ENCODE results near the gene SNCG. TPM values are rescaled to one million over a fixed set of nuclear protein-coding genes. Genes with fewer than 3 reads are reported as not detected.
"Not testable (repeated sequence)": the region's sequence is repeated elsewhere in the genome, so short reads cannot be mapped to it uniquely, and the experiment has no call there.

The SNCG gene
- total and polyA plus RNA-seq, 8 donors, result 3.8 to 59.6 (median 7.6) TPM; not detected in 1

- DNase-seq, result no peak
- WGBS, 5 donors, result 68 to 92% (median 79%) methylated on average over 4 of the region's 4 CpGs
- peaks cover 8 to 37% (median 20%) of the 10 kb centered on the region in 4 donors for H3K4me1 ChIP-seq
- H3K4me3 ChIP-seq, result no peak overlapping the region
- intact Hi-C loops (cut with DNase I; ENCODE audit: low total_unique reads), result no loop called here
- H3K27ac ChIP-seq, result peak overlapping the region in 3 of 5 donors; percentile 6 to 62 (median 47)
- no peaks in the 10 kb centered on the region for H3K36me3 ChIP-seq
- no peaks in the 10 kb centered on the region for H3K9me3 ChIP-seq
- no peaks in the 10 kb centered on the region for H3K27me3 ChIP-seq
- no peak for TF ChIP-seq EP300 (IDR thresholded peaks at IDR 0.05)
- TF ChIP-seq POLR2AphosphoS5 (IDR thresholded peaks at IDR 0.05), result no peak
These were observed 21.0 kb downstream of the SNCG start for GRCh38 chr10:86979296-86979818.

GRCh38 chr10:86979977-86980448, 21.6 kb downstream of the SNCG start:
- H3K36me3 ChIP-seq, result no peaks in the 10 kb centered on the region
- DNase-seq, result peak in 1 of 2 donors; percentile 55
- H3K27me3 ChIP-seq, result no peaks in the 10 kb centered on the region
- no peaks in the 10 kb centered on the region for H3K9me3 ChIP-seq
- WGBS, 5 donors, result 9 to 16% (median 11%) methylated on average over 3 of the region's 3 CpGs
- TF ChIP-seq CTCF (IDR thresholded peaks at IDR 0.05) (no peak), POLR2AphosphoS5 (IDR thresholded peaks at IDR 0.05) (peak in 1 of 3 donors; percentile 3)
- H3K27ac ChIP-seq, result peak overlapping the region in 4 of 5 donors; percentile 29 to 62 (median 52)
- intact Hi-C loops (cut with DNase I; ENCODE audit: low total_unique reads), result no loop called here
- no peak overlapping the region for H3K4me3 ChIP-seq
- peaks cover 8 to 30% (median 18%) of the 10 kb centered on the region in 4 donors for H3K4me1 ChIP-seq

- H3K27me3 ChIP-seq; intact Hi-C loops (cut with DNase I; ENCODE audit: low total_unique reads); H3K9me3 ChIP-seq; H3K4me3 ChIP-seq; DNase-seq; H3K36me3 ChIP-seq: not testable (repeated sequence)
- Histone ChIP-seq H3K4me1 (peaks cover 8 to 27% (median 18%) of the 10 kb centered on the region in 4 donors), H3K27ac (peak overlapping the region in 2 of 5 donors; percentile 58 to 62)
- 73 to 87% (median 79%) methylated on average over 6 of the region's 6 CpGs for WGBS, 5 donors
These were observed 22.6 kb downstream of the SNCG start for GRCh38 chr10:86981020-86981419.

GRCh38 chr10:86981716-86982115, 23.3 kb downstream of the SNCG start:
- TF ChIP-seq POLR2AphosphoS5 (IDR thresholded peaks at IDR 0.05) (no peak), CTCF (IDR thresholded peaks at IDR 0.05) (no peak), EP300 (IDR thresholded peaks at IDR 0.05) (no peak), POLR2A (IDR thresholded peaks at IDR 0.05) (no peak)
- Histone ChIP-seq H3K4me3 (no peak overlapping the region), H3K27me3 (no peaks in the 10 kb centered on the region), H3K4me1 (peaks cover 8 to 27% (median 18%) of the 10 kb centered on the region in 4 donors), H3K9me3 (no peaks in the 10 kb centered on the region), H3K27ac (no peak overlapping the region), H3K36me3 (no peaks in the 10 kb centered on the region)
- intact Hi-C loops (cut with DNase I; ENCODE audit: low total_unique reads), result no loop called here
- DNase-seq, result no peak
- 90 to 96% (median 92%) methylated on average over 5 of the region's 5 CpGs for WGBS, 5 donors

- H3K27ac ChIP-seq; intact Hi-C loops (cut with DNase I; ENCODE audit: low total_unique reads); H3K9me3 ChIP-seq; H3K36me3 ChIP-seq; DNase-seq; H3K27me3 ChIP-seq; H3K4me3 ChIP-seq: not testable (repeated sequence)
- WGBS, 5 donors, result 88 to 98% (median 94%) methylated on average over 4 of the region's 4 CpGs
- peaks cover 8 to 15% (median 12%) of the 10 kb centered on the region in 4 donors for H3K4me1 ChIP-seq
These were observed 26.1 kb downstream of the SNCG start for GRCh38 chr10:86984498-86984897.

- no peaks in the 10 kb centered on the region for H3K27me3 ChIP-seq
- TF ChIP-seq CTCF (IDR thresholded peaks at IDR 0.05) (no peak), POLR2AphosphoS5 (IDR thresholded peaks at IDR 0.05) (no peak), EP300 (IDR thresholded peaks at IDR 0.05) (no peak), POLR2A (IDR thresholded peaks at IDR 0.05) (no peak)
- WGBS, 5 donors, result 56 to 81% (median 68%) methylated on average over 1 of the region's 1 CpG
- H3K9me3 ChIP-seq, result no peaks in the 10 kb centered on the region
- no peak overlapping the region for H3K27ac ChIP-seq
- intact Hi-C loops (cut with DNase I; ENCODE audit: low total_unique reads), result no loop called here
- peaks cover 0 to 11% (median 8%) of the 10 kb centered on the region in 4 donors for H3K36me3 ChIP-seq
- H3K4me1 ChIP-seq, result no peaks in the 10 kb centered on the region
- no peak for DNase-seq
- H3K4me3 ChIP-seq, result no peak overlapping the region
These were observed 30.1 kb downstream of the SNCG start for GRCh38 chr10:86988520-86988919.

GRCh38 chr10:86991362-86991761, 33.0 kb downstream of the SNCG start:
- H3K36me3 ChIP-seq, result peaks cover 0 to 19% (median 11%) of the 10 kb centered on the region in 4 donors
- H3K4me1 ChIP-seq; H3K27me3 ChIP-seq; H3K4me3 ChIP-seq; intact Hi-C loops (cut with DNase I; ENCODE audit: low total_unique reads); H3K9me3 ChIP-seq; H3K27ac ChIP-seq; DNase-seq: not testable (repeated sequence)
- WGBS, 5 donors, result 72 to 90% (median 78%) methylated on average over 12 of the region's 12 CpGs
